SKM-1 treated with dmso at 0.1 percent for 144 hours (cell line): Measurements from ENCODE around the gene MS4A15.

ENCODE experiments used
- DNase-seq: peaks from one replicate; lab custom pipeline; 2025; ENCODE audit not compliant: unreplicated experiment; lab: John Stamatoyannopoulos, UW

The MS4A15 gene

GRCh38 chr11:60776167-60776566 is 19.5 kb downstream of the MS4A15 start:
- no peak for DNase-seq

DNA sequence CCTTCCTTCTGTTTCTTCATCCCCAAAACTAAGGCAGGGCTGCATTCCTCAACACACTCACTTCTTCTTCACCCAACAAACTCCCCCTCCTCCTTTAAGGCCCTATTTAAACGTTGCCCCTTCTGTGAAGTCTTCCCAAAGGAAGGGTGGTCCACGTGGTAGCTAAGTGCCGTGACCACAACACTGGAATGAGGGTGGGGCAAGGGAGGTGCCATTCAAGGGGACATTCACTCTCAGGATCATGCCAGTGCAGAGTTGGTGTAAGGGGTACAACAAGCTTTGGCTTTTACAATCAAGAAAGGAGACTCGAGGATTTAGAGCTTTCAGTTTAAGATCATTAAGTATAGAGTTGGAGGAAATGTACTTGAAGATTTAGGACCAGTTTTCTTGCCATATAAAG is 20.4 kb downstream of the MS4A15 start:
- DNase-seq = no peak

GRCh38 chr11:60777572-60777971 is 20.9 kb downstream of the MS4A15 start:
- DNase-seq = no peak

DNA sequence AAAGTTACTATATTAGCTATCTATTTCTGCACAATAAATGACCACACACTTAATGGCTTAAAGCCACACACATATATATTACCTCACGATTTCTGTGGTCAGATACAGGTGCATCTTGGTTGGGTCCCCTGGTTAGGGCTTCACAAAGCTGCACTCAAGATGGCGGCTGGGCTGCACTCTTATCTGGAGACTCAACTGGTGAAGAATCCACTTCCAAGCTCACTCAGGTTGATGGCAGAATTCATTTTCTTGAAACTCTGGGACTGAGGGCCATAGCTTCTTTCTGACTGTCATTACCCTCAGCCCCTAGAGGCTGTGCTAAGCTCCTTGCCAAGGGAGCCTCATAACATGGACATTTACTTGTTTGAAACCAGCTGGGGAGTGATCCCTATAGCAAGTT is 23.4 kb downstream of the MS4A15 start:
- no peak for DNase-seq

DNA sequence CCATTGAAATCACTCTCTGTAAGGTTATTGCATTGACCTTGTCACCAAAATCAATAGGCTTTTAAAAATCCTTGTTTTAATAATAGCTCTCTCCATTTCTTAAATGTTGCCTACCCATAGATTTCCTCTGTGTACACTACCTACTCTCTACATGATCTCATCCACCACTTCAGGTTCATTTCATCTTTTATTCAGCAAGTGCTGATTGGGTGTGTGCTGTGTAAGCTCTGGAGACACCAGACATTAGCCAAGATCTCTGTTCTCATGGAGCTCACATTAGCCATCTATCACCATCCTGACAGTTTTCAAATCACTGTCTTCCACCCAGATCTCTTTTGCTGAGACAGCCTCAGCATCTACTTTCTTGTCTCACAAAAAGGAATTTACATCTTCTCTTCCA is 24.1 kb downstream of the MS4A15 start:
- DNase-seq = no peak

GRCh38 chr11:60781286-60781980 is 24.8 kb downstream of the MS4A15 start:
- no peak for DNase-seq

- DNase-seq = no peak
Observed at GRCh38 chr11:60781981-60782316, 25.3 kb downstream of the MS4A15 start.

- DNase-seq = no peak
Observed at GRCh38 chr11:60782393-60783140, 25.9 kb downstream of the MS4A15 start.

DNA sequence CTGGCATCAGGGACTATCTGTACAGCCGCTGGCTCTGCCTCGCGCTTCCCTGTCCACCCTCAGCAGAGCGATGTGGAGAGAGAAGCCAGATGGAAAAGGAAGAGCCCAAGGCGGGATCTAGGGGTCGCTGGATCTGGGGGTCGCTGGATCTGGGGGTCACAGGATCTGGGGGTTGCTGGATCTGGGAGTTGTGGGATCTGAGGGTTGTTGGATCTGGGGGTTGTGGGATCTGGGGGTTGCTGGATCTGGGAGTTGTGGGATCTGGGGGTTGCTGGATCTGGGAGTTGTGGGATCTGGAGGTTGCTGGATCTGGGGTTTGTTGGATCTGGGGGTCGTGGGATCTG is 26.4 kb downstream of the MS4A15 start:
- no peak for DNase-seq

DNA sequence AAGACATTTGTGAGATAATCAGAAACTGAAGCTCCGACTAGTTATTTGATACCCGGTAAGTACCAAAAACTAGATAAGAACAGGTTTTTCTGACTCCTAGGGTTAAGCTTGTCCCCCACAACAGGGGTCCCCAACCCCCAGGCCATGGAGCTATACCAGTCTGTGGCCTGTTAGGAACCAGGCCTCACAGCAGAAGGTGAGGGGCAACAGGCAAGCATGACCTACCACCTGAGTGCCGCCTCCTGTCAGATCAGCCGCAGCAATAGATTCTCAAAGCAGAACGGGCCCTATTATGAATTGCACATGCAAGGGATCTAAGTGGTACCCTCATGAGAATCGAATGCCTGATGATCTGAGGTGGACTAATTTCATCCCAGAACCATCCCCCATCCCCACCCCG is 27.2 kb downstream of the MS4A15 start:
- no peak for DNase-seq

GRCh38 chr11:60785136-60785535 is 28.5 kb downstream of the MS4A15 start, which contains the start of gene MS4A10:
TSS of gene MS4A10 (plus strand) at chr11:60785333. CDS start at chr11:60790336, 5,003 bp downstream.
- no peak for DNase-seq

GRCh38 chr11:60785806-60786361 is 29.2 kb downstream of the MS4A15 start:
- no peak for DNase-seq

GRCh38 chr11:60786811-60787567 is 30.3 kb downstream of the MS4A15 start:
- DNase-seq = no peak

DNA sequence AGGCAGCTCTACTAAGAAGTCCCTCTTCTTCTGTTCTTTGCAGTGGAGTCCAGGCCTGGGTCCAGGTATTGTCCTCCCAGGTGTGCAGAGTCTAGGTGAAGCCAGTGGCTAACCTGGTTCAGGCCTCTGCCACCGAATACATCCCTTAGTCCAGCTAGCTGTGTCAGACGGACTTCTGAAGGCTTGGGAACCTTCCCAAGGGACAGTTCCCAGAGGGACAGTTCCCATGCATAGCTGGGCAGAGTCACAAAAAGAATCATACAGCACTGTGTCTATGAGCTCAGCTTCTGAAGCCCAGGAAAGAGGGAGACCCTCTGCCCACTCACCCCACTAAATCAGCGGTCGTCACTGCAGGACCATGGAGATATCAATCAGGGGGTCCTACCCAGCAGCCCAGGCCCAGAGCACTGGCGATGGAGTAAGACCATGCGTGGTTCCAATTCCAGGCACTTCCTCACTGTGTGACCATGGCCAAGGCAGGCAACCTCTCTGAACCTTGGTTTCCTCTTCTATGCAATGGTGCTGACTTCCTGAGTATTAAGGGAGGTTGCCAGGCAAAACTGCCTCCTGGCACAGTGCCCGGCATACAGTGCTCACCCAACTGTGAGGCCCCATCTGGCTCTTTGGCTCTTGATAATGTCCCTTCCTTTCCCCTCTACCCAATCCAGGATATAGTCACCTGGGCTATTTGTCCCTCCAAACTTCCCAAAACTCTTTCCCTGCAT is 31.9 kb downstream of the MS4A15 start:
- no peak for DNase-seq

- no peak for DNase-seq
Observed at GRCh38 chr11:60790726-60791125, 34.1 kb downstream of the MS4A15 start.

DNA sequence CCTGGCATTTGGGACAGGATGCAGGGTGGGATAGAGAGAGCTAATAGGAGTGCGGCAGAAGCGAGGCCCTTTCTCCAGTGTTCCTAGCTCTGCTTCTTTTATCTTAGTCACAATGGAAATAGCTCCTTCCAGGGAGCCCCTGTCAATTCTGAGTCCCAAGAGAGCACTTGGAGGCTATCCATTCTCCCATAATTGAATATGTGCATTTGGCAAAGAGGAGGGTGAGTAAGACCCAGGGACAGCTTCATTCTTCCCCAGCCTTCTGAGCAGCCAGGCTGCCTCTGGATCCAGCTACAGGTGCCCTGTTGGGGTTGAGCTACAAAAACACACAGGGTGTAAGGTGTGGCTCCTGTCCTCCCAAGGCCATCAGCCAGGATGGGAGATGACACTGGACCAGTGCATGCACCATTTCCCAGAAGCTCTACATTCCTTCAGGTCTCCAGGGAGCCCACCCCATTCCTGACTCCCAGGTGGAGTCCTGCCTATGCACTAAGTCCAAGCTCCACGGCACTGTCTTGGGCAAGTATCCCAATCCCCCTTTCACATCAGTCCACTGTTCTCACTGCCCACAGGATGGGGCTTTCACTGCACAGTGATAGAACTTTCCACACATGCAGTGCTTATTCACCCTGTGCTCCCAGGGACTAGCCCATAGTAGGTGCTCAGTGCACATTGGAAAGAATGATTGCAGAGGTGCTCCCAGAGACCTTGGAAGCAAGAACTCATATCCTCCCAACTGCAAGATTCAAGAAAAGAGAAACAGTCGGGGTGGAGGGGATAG is 34.7 kb downstream of the MS4A15 start:
- no peak for DNase-seq

DNA sequence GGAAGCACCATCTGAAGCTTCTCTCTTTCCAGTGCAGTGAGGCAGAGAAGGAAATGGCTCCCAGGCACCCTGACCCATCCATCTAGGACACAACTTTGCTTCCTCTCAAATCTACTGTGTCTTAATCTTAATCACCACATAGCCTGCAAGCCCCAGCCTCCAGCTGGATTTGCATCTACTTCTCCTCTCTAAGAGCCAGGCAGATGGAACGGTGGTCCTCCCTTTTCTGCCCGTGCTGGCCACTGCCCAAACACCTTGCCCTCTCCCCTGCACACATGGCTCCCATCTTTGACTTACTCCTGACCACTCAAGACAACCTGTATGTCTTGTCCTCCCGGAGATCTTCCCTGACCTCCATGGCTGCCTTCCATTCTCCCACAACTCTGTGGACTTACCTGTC is 35.9 kb downstream of the MS4A15 start:
- no peak for DNase-seq

- no peak for DNase-seq
Observed at GRCh38 chr11:60795291-60795690, 38.6 kb downstream of the MS4A15 start.

- peak; percentile 49 for DNase-seq
Observed at GRCh38 chr11:60797846-60798630, 41.4 kb downstream of the MS4A15 start.

DNA sequence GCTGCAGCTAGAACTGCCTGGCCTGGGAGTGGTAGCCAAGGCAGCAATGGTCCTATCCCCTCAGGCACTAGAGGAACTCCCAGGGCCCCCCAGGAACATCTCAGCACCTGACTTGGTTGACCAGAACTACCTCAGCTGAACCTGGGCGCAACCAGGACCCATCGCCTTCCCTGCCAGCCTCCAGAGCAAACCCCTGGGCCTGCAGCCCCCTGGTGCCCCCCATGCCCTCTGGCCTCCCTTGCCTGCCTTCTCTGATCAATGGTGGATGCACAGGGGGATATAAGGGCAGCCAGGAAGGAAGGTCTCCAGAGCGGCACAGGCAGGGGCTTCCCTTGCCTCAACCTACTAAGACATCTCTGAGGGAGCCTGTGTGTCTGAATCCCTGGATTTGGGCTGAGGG is 42.0 kb downstream of the MS4A15 start:
- no peak for DNase-seq
